T-cell (primary cell): ENCODE data around the gene LHX6. TPM values are rescaled to one million over a fixed set of nuclear protein-coding genes. Genes with fewer than 3 reads are reported as not detected.

Experiments used
- ATAC-seq, 4 experiments: fragments of 200-7000 bp in 3 of 4; fragments of 150-1000 bp in 1 of 4; cut with Tn5 transposase; replicated peaks in 1 of 4; 1 replicate in 3 of 4; 2 replicates in 1 of 4; pipeline ENCODE4 v1.10.0; 2021; ENCODE audit warnings: moderate library complexity in 3 of 4, mild to moderate bottlenecking in 2 of 4, moderate number of reproducible peaks in 1 of 4
- CTCF ChIA-PET, 2 donors: fragments of 300-600 bp; sonication (Branson Sonifier 250); formaldehyde crosslinking; loops; one replicate each; lab custom pipeline; 2022; ENCODE audit warnings: antibody characterized with exemption in 2 of 2; lab: Charles Lee
- POLR2A ChIA-PET, 2 donors: fragments of 300-600 bp; sonication (Branson Sonifier 250); formaldehyde crosslinking; loops; one replicate each; lab custom pipeline; 2022; ENCODE audit warnings: antibody characterized with exemption in 2 of 2; lab: Charles Lee
- DNase-seq, 35 experiments: peaks; one replicate each; pipeline versions ENCODE4 v3.0.0 to v3.0.0-alpha.2; 2013 to 2023
- H3K27ac ChIP-seq: one replicate; pipeline ENCODE4 v1.5.1; 2013; ENCODE audit warnings: low read length
- H3K27me3 ChIP-seq, 2 experiments: replicated peaks in 1 of 2; 1 replicate in 1 of 2; 2 replicates in 1 of 2; pipeline versions ENCODE4 v1.6.1 to v1.7.0; 2013; ENCODE audit warnings: low read length in 1 of 2, mixed read lengths in 1 of 2; ENCODE audit not compliant: control insufficient read depth in 2 of 2, insufficient read depth in 2 of 2; ENCODE audit errors: extremely low read depth in 1 of 2
- H3K36me3 ChIP-seq, 2 donors: 1 replicate in 1 of 2; 2 replicates in 1 of 2; pipeline versions ENCODE4 v1.6.1 to v1.7.0; 2013; ENCODE audit warnings: low read length in 1 of 2; ENCODE audit not compliant: control insufficient read depth in 2 of 2, insufficient read depth in 1 of 2; ENCODE audit errors: extremely low read depth in 1 of 2
- H3K4me1 ChIP-seq, 2 experiments: 1 replicate in 1 of 2; 2 replicates in 1 of 2; pipeline versions ENCODE4 v1.6.1 to v1.7.0; 2013; ENCODE audit warnings: low read length in 2 of 2, mixed read lengths in 1 of 2; ENCODE audit not compliant: insufficient read depth in 2 of 2, control insufficient read depth in 1 of 2; ENCODE audit errors: extremely low read depth in 1 of 2
- H3K4me3 ChIP-seq, 2 donors: 1 replicate in 1 of 2; 2 replicates in 1 of 2; pipeline versions ENCODE4 v1.5.1 to v1.7.0; 2013; ENCODE audit warnings: mild to moderate bottlenecking in 2 of 2, low read length in 1 of 2, moderate library complexity in 1 of 2; ENCODE audit not compliant: control insufficient read depth in 1 of 2; ENCODE audit errors: extremely low read depth in 1 of 2
- H3K9me3 ChIP-seq: 2 replicates; pipeline ENCODE4 v1.7.0; 2013
- H3K27ac Mint-ChIP-seq, 2 donors: one replicate each; pipeline ENCODE4 v1.8.0; 2020 to 2021; ENCODE audit warnings: mild to moderate bottlenecking in 2 of 2, mixed read lengths in 2 of 2
- H3K27me3 Mint-ChIP-seq, 2 donors: one replicate each; pipeline ENCODE4 v1.8.0; 2021 to 2022; ENCODE audit warnings: mixed read lengths in 2 of 2
- H3K36me3 Mint-ChIP-seq: one replicate; pipeline ENCODE4 v1.8.0; 2021; ENCODE audit warnings: mixed read lengths
- H3K4me1 Mint-ChIP-seq, 3 donors: one replicate each; pipeline ENCODE4 v1.8.0; 2020 to 2022; ENCODE audit warnings: mixed read lengths in 3 of 3, mild to moderate bottlenecking in 1 of 3
- H3K4me3 Mint-ChIP-seq, 3 donors: one replicate each; pipeline ENCODE4 v1.8.0; 2020 to 2022; ENCODE audit warnings: mild to moderate bottlenecking in 3 of 3, mixed read lengths in 3 of 3, moderate library complexity in 3 of 3
- H3K9me3 Mint-ChIP-seq, 3 donors: one replicate each; pipeline ENCODE4 v1.8.0; 2020 to 2022; ENCODE audit warnings: mixed read lengths in 3 of 3
- WGBS: methylation state at CpG from one replicate; pipeline ENCODE4 v1.1.5; 2013; ENCODE audit warnings: missing lambda C conversion rate; ENCODE audit not compliant: insufficient coverage; 5-methylcytosine and 5-hydroxymethylcytosine counted together
- total RNA-seq, 35 experiments: library from RNA in 6 of 35; stranded (reverse) in 6 of 35; fragments of 120-200 nt in 1 of 35; gene quantifications; one replicate each; pipeline versions ENCODE4 v1.2.1 to v1.2.4 and lab custom pipeline; 2013 to 2026

Gene LHX6
- total RNA-seq, 5 donors from 2014 or later (not counting 1 experiment from before 2014, with no cell fraction given): not detected

GRCh38 chr9:122215663-122216062, 13.1 kb downstream of the LHX6 start:
- CTCF ChIA-PET: interaction anchor here in 1 of 2 donors (0.6 kb wide), 1 partner anchor 70 kb away, joined by 4 read pairs; no protein-coding TSS in a partner anchor
- peaks cover 76 to 90% of the 10 kb centered on the region in 2 donors for H3K27me3 Mint-ChIP-seq
- H3K4me3 Mint-ChIP-seq: no peak overlapping the region
- peaks cover 36 to 41% (median 39%) of the 10 kb centered on the region in 3 donors for H3K4me1 Mint-ChIP-seq
- no peaks in the 10 kb centered on the region for H3K9me3 ChIP-seq
- no peak for DNase-seq
- H3K27ac ChIP-seq: no peak overlapping the region
- no peak overlapping the region for H3K27ac Mint-ChIP-seq
- H3K36me3 ChIP-seq: no peaks in the 10 kb centered on the region
- ATAC-seq: no peak
- 100% methylated on average over 1 of the region's 1 CpG for WGBS
- peaks cover 3 to 33% of the 10 kb centered on the region in 2 experiments for H3K4me1 ChIP-seq
- no peaks in the 10 kb centered on the region for H3K9me3 Mint-ChIP-seq
- H3K27me3 ChIP-seq: peaks cover 0 to 79% of the 10 kb centered on the region in 2 experiments
- no peaks in the 10 kb centered on the region for H3K36me3 Mint-ChIP-seq
- no peak overlapping the region for H3K4me3 ChIP-seq
- POLR2A ChIA-PET: no interaction called here

GRCh38 chr9:122214507-122214906, 14.2 kb downstream of the LHX6 start:
- peaks cover 3 to 24% of the 10 kb centered on the region in 2 experiments for H3K4me1 ChIP-seq
- ATAC-seq (no peak), DNase-seq (no peak)
- Mint-ChIP-seq H3K4me1 (peaks cover 27 to 30% (median 29%) of the 10 kb centered on the region in 3 donors), H3K9me3 (no peaks in the 10 kb centered on the region), H3K27ac (no peak overlapping the region), H3K36me3 (no peaks in the 10 kb centered on the region), H3K4me3 (peak overlapping the region; percentile 41 to 74 (median 62)), H3K27me3 (peaks cover 75 to 86% of the 10 kb centered on the region in 2 donors)
- H3K27ac ChIP-seq: no peak overlapping the region
- POLR2A ChIA-PET: no interaction called here
- H3K4me3 ChIP-seq: no peak overlapping the region
- no peaks in the 10 kb centered on the region for H3K36me3 ChIP-seq
- H3K27me3 ChIP-seq: peaks cover 0 to 77% of the 10 kb centered on the region in 2 experiments
- no peaks in the 10 kb centered on the region for H3K9me3 ChIP-seq
- CTCF ChIA-PET: no interaction called here
- 93% methylated on average over 2 of the region's 9 CpGs for WGBS

- H3K27me3 ChIP-seq: peaks cover 0 to 75% of the 10 kb centered on the region in 2 experiments
- Mint-ChIP-seq H3K27me3 (peaks cover 74 to 80% of the 10 kb centered on the region in 2 donors), H3K9me3 (no peaks in the 10 kb centered on the region), H3K4me1 (peaks cover 20 to 23% (median 21%) of the 10 kb centered on the region in 3 donors), H3K4me3 (peak overlapping the region; percentile 41 to 74 (median 62)), H3K36me3 (no peaks in the 10 kb centered on the region), H3K27ac (no peak overlapping the region)
- ATAC-seq (peak; percentile 70 to 88 (median 72)), DNase-seq (peak in 28 of 35 experiments; percentile 6 to 58 (median 22))
- H3K4me3 ChIP-seq: peak overlapping the region; percentile 31 to 57
- ChIA-PET CTCF (no interaction called here), POLR2A (no interaction called here)
- H3K36me3 ChIP-seq: no peaks in the 10 kb centered on the region
- 6% methylated on average over 89 of the region's 93 CpGs for whole genome bisulfite sequencing
- no peaks in the 10 kb centered on the region for H3K9me3 ChIP-seq
- peaks cover 3 to 17% of the 10 kb centered on the region in 2 experiments for H3K4me1 ChIP-seq
- H3K27ac ChIP-seq: no peak overlapping the region
These were observed 15.0 kb downstream of the LHX6 start for GRCh38 chr9:122213589-122214413.

GRCh38 chr9:122213102-122213588, 15.6 kb downstream of the LHX6 start:
- H3K36me3 Mint-ChIP-seq: no peaks in the 10 kb centered on the region
- Histone ChIP-seq H3K36me3 (no peaks in the 10 kb centered on the region), H3K9me3 (no peaks in the 10 kb centered on the region), H3K4me1 (peaks cover 3 to 13% of the 10 kb centered on the region in 2 experiments), H3K27ac (no peak overlapping the region), H3K4me3 (peak overlapping the region in 1 of 2 donors; percentile 57), H3K27me3 (peaks cover 0 to 71% of the 10 kb centered on the region in 2 experiments)
- H3K27ac Mint-ChIP-seq: no peak overlapping the region
- ChIA-PET POLR2A (no interaction called here), CTCF (no interaction called here)
- peaks cover 71 to 74% of the 10 kb centered on the region in 2 donors for H3K27me3 Mint-ChIP-seq
- peaks cover 14 to 16% (median 15%) of the 10 kb centered on the region in 3 donors for H3K4me1 Mint-ChIP-seq
- ATAC-seq (no peak), DNase-seq (no peak)
- 30% methylated on average over 16 of the region's 20 CpGs for WGBS
- peak overlapping the region; percentile 31 to 74 (median 41) for H3K4me3 Mint-ChIP-seq
- no peaks in the 10 kb centered on the region for H3K9me3 Mint-ChIP-seq

- Histone ChIP-seq H3K27me3 (peaks cover 0 to 74% of the 10 kb centered on the region in 2 experiments), H3K36me3 (no peaks in the 10 kb centered on the region), H3K9me3 (no peaks in the 10 kb centered on the region), H3K4me1 (peaks cover 3 to 13% of the 10 kb centered on the region in 2 experiments), H3K27ac (no peak overlapping the region), H3K4me3 (no peak overlapping the region)
- no peaks in the 10 kb centered on the region for H3K9me3 Mint-ChIP-seq
- ATAC-seq (no peak), DNase-seq (no peak)
- peaks cover 68 to 69% of the 10 kb centered on the region in 2 donors for H3K27me3 Mint-ChIP-seq
- H3K27ac Mint-ChIP-seq: no peak overlapping the region
- 85% methylated on average over 6 of the region's 7 CpGs for WGBS
- ChIA-PET CTCF (no interaction called here), POLR2A (no interaction called here)
- H3K36me3 Mint-ChIP-seq: no peaks in the 10 kb centered on the region
- H3K4me3 Mint-ChIP-seq: peak overlapping the region; percentile 31 to 74 (median 41)
- H3K4me1 Mint-ChIP-seq: peaks cover 10 to 13% (median 11%) of the 10 kb centered on the region in 3 donors
These were observed 16.2 kb downstream of the LHX6 start for GRCh38 chr9:122212473-122213004.

- Histone ChIP-seq H3K27ac (no peak overlapping the region), H3K27me3 (peaks cover 0 to 76% of the 10 kb centered on the region in 2 experiments), H3K36me3 (no peaks in the 10 kb centered on the region), H3K4me1 (peaks cover 3 to 13% of the 10 kb centered on the region in 2 experiments), H3K4me3 (no peak overlapping the region), H3K9me3 (no peaks in the 10 kb centered on the region)
- Mint-ChIP-seq H3K4me1 (peaks cover 9 to 10% (median 9%) of the 10 kb centered on the region in 3 donors), H3K4me3 (no peak overlapping the region), H3K27me3 (peaks cover 52 to 54% of the 10 kb centered on the region in 2 donors), H3K36me3 (no peaks in the 10 kb centered on the region), H3K27ac (no peak overlapping the region), H3K9me3 (no peaks in the 10 kb centered on the region)
- CTCF ChIA-PET: no interaction called here
- POLR2A ChIA-PET: no interaction called here
- ATAC-seq (no peak), DNase-seq (no peak)
- WGBS: 97% methylated on average over 9 of the region's 12 CpGs
These were observed 19.3 kb downstream of the LHX6 start for GRCh38 chr9:122209451-122209850.
